ENCODE measurements around the gene OPALIN.

Gene OPALIN

DNA sequence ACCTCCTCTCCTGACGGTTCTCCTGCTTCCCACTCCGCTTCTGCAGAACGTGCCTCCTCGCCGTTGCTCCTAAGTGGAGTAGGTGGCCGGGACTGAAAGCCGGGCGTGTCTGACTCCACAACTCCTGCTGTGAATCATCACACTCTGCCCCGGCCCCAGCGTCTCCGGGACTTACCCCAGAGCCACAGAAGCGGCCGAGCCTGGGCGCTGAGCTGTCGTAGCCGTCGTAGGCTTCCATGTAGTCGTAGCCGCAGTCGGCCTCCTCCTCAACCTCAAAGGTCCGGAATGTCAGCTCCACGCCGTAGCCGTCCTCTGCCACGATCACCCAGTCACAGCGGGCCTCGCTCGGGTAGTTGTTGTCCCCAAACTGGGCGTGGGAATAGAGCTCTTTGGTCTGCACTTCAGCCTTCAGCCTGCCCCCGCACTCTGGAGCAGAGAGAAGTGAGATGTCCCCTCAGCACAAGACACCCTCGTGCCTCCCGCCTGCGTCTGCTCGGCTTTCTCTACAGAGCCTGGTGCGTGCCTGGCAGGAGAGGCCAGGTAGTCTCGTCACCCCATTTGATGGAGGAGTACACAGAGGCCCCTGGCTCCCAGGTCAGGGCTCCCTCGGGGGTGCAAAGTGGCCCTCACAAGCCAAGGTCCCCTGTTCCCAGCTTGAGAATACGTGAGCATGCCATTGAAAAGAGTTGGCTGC is 11.2 kb upstream of the OPALIN start:
- Histone ChIP-seq H3K27me3 (ENCODE audit: low read length) (no peaks in the 10 kb centered on the region), H3K36me3 (ENCODE audit: low read length) (no peaks in the 10 kb centered on the region), H3K9ac (ENCODE audit: low read length) (no peak overlapping the region), H3K4me2 (ENCODE audit: low read depth, low read length, poor library complexity, severe bottlenecking) (no peak overlapping the region), H3K79me2 (ENCODE audit: insufficient read depth, low read length) (no peaks in the 10 kb centered on the region), H4K20me1 (ENCODE audit: low read depth, low read length) (no peaks in the 10 kb centered on the region), H3K9me2 (replicated peaks; ENCODE audit: insufficient read depth, low read length) (no peaks in the 10 kb centered on the region), H3K27ac (ENCODE audit: low read depth, low read length) (no peak overlapping the region), H3F3A (ENCODE audit: insufficient read depth) (no peaks in the 10 kb centered on the region), H3K4me3 (ENCODE audit: insufficient read depth, low read length, poor library complexity, severe bottlenecking) (no peak overlapping the region), H3K9me3 (ENCODE audit: insufficient read depth, low read length) (no peaks in the 10 kb centered on the region), H2AFZ (ENCODE audit: low read depth, low read length, severe bottlenecking) (no peak overlapping the region)
- TF ChIP-seq EZH2phosphoT487 (conservative IDR thresholded peaks at IDR 0.05; ENCODE audit: low read length), result no peak
- TF ChIP-seq, protein P1, sequence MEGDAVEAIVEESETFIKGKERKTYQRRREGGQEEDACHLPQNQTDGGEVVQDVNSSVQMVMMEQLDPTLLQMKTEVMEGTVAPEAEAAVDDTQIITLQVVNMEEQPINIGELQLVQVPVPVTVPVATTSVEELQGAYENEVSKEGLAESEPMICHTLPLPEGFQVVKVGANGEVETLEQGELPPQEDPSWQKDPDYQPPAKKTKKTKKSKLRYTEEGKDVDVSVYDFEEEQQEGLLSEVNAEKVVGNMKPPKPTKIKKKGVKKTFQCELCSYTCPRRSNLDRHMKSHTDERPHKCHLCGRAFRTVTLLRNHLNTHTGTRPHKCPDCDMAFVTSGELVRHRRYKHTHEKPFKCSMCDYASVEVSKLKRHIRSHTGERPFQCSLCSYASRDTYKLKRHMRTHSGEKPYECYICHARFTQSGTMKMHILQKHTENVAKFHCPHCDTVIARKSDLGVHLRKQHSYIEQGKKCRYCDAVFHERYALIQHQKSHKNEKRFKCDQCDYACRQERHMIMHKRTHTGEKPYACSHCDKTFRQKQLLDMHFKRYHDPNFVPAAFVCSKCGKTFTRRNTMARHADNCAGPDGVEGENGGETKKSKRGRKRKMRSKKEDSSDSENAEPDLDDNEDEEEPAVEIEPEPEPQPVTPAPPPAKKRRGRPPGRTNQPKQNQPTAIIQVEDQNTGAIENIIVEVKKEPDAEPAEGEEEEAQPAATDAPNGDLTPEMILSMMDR (IDR thresholded peaks at IDR 0.05; ENCODE audit: insufficient read depth, low read length, poor library complexity, severe bottlenecking), result no peak

DNA sequence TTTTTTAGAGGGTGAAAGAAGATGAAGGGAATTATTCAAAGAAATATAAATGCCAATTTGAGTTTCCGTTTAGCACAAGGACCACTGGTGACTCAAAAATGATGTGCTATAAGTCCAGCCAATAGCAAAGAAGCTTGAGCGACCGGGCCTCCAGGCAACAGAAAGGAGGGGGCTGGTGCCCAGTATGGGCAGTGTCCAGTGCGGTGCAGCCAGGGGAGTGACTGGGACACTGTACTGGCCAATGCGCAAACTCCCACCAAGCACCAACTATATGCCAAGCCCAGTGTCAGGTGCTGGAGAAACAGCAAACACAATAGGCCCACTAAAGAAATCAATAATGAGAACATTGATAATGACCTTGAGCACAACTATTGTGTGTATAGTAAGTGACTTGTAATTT is 10.2 kb upstream of the OPALIN start:
- no peak overlapping the region for H2AFZ ChIP-seq (ENCODE audit: low read depth, low read length, severe bottlenecking)
- H3K9me3 ChIP-seq (ENCODE audit: insufficient read depth, low read length), result no peaks in the 10 kb centered on the region
- no peaks in the 10 kb centered on the region for H4K20me1 ChIP-seq (ENCODE audit: low read depth, low read length)
- no peaks in the 10 kb centered on the region for H3K9me2 ChIP-seq (replicated peaks; ENCODE audit: insufficient read depth, low read length)
- H3K27me3 ChIP-seq (ENCODE audit: low read length), result no peaks in the 10 kb centered on the region
- no peak overlapping the region for H3K4me3 ChIP-seq (ENCODE audit: insufficient read depth, low read length, poor library complexity, severe bottlenecking)
- H3K27ac ChIP-seq (ENCODE audit: low read depth, low read length), result no peak overlapping the region
- H3F3A ChIP-seq (ENCODE audit: insufficient read depth), result no peaks in the 10 kb centered on the region
- H3K36me3 ChIP-seq (ENCODE audit: low read length), result no peaks in the 10 kb centered on the region
- no peak overlapping the region for H3K9ac ChIP-seq (ENCODE audit: low read length)
- H3K79me2 ChIP-seq (ENCODE audit: insufficient read depth, low read length), result no peaks in the 10 kb centered on the region
- TF ChIP-seq, protein P1 (IDR thresholded peaks at IDR 0.05; ENCODE audit: insufficient read depth, low read length, poor library complexity, severe bottlenecking), result no peak
- no peak for TF ChIP-seq EZH2phosphoT487 (conservative IDR thresholded peaks at IDR 0.05; ENCODE audit: low read length)
- no peak overlapping the region for H3K4me2 ChIP-seq (ENCODE audit: low read depth, low read length, poor library complexity, severe bottlenecking)

DNA sequence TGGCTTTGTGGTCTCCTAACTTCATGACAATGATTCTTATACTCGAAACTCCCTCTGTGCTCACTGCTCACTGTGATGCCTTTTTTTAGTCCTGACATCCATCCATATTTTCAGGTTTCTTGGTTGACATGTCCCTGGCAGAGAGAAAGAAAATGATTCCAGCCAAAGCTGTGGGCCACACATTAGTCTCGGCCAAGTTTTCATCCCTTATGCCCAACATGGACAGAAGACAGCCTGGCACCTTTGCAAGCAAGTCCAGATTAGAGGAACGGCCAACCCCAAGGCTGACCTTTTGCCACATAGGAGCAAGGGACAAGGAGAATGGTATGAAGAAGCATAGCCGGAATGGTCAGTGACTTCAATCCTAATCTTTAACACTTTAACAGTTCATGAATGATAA is 8.7 kb upstream of the OPALIN start:
- no peaks in the 10 kb centered on the region for H3K9me3 ChIP-seq (ENCODE audit: insufficient read depth, low read length)
- no peaks in the 10 kb centered on the region for H3K36me3 ChIP-seq (ENCODE audit: low read length)
- no peak overlapping the region for H2AFZ ChIP-seq (ENCODE audit: low read depth, low read length, severe bottlenecking)
- no peaks in the 10 kb centered on the region for H3K79me2 ChIP-seq (ENCODE audit: insufficient read depth, low read length)
- no peaks in the 10 kb centered on the region for H3F3A ChIP-seq (ENCODE audit: insufficient read depth)
- H3K27ac ChIP-seq (ENCODE audit: low read depth, low read length), result no peak overlapping the region
- TF ChIP-seq, protein P1 (IDR thresholded peaks at IDR 0.05; ENCODE audit: insufficient read depth, low read length, poor library complexity, severe bottlenecking), result no peak
- TF ChIP-seq EZH2phosphoT487 (conservative IDR thresholded peaks at IDR 0.05; ENCODE audit: low read length), result no peak
- no peak overlapping the region for H3K4me3 ChIP-seq (ENCODE audit: insufficient read depth, low read length, poor library complexity, severe bottlenecking)
- H4K20me1 ChIP-seq (ENCODE audit: low read depth, low read length), result no peaks in the 10 kb centered on the region
- H3K4me2 ChIP-seq (ENCODE audit: low read depth, low read length, poor library complexity, severe bottlenecking), result no peak overlapping the region
- H3K27me3 ChIP-seq (ENCODE audit: low read length), result no peaks in the 10 kb centered on the region
- no peak overlapping the region for H3K9ac ChIP-seq (ENCODE audit: low read length)
- no peaks in the 10 kb centered on the region for H3K9me2 ChIP-seq (replicated peaks; ENCODE audit: insufficient read depth, low read length)

All from SU-DHL-6 (cell line).